ENCODE measurements around the gene PNMA1. TPM values are rescaled to one million over a fixed set of nuclear protein-coding genes. Genes with fewer than 3 reads are reported as not detected.

The PNMA1 gene
- total and polyA plus RNA-seq, 2 of the 13 experiments (the other 11 are each of a cell fraction or from before 2014, with no cell fraction given): 7.0 to 8.3 TPM

DNA sequence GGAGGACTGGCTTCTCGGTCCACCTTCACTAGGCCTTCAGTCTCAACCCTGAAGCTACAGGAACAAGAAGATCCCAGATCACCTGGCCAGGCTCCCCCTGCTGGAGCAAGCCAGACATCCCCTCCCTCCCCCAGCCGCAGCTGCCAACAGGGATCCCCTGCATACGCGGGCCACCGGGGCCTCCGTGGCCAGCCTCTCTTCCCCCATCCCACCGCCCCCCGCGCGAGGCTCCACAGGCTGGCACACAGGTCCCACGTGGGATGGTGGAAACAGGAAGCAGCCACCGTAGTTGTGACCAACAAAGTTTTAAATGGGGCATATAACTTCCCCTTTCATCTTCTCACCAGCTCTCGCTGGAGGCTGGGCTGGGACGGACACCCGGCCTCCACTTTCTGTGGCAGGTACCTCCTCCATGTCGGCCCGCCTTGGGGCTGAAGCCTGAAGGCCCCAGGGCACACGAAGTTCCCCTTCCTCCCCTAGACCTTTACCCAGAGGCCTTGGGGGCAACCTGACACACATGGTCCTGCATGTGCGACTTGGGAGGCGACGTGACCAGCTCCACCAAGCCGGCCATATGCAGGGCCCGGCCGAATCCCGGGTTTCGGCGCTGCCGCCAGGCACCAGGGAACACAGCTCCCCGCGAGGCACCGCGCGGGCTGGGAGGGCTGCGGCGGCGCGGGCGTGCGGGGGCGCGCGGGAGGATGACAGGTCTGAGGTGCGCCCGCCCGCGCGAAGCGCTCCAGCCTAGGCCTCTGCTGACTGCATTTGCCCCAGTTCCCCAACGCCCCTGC lies 44.4 kb upstream of the PNMA1 start (continued):
- no peak for TF ChIP-seq ZSCAN5A (CRISPR knock-in tag; IDR thresholded peaks at IDR 0.05; ENCODE audit: borderline replicate concordance)
- no peak for TF ChIP-seq ZNF552 (CRISPR knock-in tag; IDR thresholded peaks at IDR 0.05; ENCODE audit: borderline replicate concordance)
- 0 out of 2 replicates have a peak, but pooled peaks have one; percentile 32 for TF ChIP-seq MLX (CRISPR knock-in tag; IDR thresholded peaks at IDR 0.05)
- TF ChIP-seq ZNF44 (CRISPR knock-in tag; IDR thresholded peaks at IDR 0.05): no peak
- TF ChIP-seq SMC3 (IDR thresholded peaks at IDR 0.05; ENCODE audit: low read length): peak; percentile 55
- TF ChIP-seq, protein P1, sequence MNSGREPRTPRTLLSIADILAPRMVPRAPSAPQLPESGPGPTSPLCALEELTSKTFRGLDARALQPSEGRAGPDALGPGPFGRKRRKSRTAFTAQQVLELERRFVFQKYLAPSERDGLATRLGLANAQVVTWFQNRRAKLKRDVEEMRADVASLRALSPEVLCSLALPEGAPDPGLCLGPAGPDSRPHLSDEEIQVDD (CRISPR knock-in tag; IDR thresholded peaks at IDR 0.05; ENCODE audit: borderline replicate concordance): no peak
- TF ChIP-seq GTF3A (CRISPR knock-in tag; conservative IDR thresholded peaks at IDR 0.05): no peak
- no peak for TF ChIP-seq GLMP (CRISPR knock-in tag; IDR thresholded peaks at IDR 0.05; ENCODE audit: borderline replicate concordance)
- no peak for TF ChIP-seq ZGPAT (CRISPR knock-in tag; IDR thresholded peaks at IDR 0.05)
- TF ChIP-seq, protein P2, sequence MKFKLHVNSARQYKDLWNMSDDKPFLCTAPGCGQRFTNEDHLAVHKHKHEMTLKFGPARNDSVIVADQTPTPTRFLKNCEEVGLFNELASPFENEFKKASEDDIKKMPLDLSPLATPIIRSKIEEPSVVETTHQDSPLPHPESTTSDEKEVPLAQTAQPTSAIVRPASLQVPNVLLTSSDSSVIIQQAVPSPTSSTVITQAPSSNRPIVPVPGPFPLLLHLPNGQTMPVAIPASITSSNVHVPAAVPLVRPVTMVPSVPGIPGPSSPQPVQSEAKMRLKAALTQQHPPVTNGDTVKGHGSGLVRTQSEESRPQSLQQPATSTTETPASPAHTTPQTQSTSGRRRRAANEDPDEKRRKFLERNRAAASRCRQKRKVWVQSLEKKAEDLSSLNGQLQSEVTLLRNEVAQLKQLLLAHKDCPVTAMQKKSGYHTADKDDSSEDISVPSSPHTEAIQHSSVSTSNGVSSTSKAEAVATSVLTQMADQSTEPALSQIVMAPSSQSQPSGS (CRISPR knock-in tag; IDR thresholded peaks at IDR 0.05): no peak
- no peak for TF ChIP-seq ZNF337 (CRISPR knock-in tag; IDR thresholded peaks at IDR 0.05; ENCODE audit: borderline replicate concordance, low read depth)
- no peak for TF ChIP-seq STAT5B (CRISPR knock-in tag; IDR thresholded peaks at IDR 0.05)
- TF ChIP-seq, protein P3, sequence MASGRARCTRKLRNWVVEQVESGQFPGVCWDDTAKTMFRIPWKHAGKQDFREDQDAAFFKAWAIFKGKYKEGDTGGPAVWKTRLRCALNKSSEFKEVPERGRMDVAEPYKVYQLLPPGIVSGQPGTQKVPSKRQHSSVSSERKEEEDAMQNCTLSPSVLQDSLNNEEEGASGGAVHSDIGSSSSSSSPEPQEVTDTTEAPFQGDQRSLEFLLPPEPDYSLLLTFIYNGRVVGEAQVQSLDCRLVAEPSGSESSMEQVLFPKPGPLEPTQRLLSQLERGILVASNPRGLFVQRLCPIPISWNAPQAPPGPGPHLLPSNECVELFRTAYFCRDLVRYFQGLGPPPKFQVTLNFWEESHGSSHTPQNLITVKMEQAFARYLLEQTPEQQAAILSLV (CRISPR knock-in tag; IDR thresholded peaks at IDR 0.05; ENCODE audit: borderline replicate concordance): peak; percentile 23; the same call in 1 of the 2 replicates
- TF ChIP-seq ZSCAN21 (CRISPR knock-in tag; IDR thresholded peaks at IDR 0.05; ENCODE audit: borderline replicate concordance): no peak
- TF ChIP-seq ZNF326 (CRISPR knock-in tag; IDR thresholded peaks at IDR 0.05; ENCODE audit: borderline replicate concordance): no peak
- no peak for TF ChIP-seq ATM (IDR thresholded peaks at IDR 0.05; ENCODE audit: borderline replicate concordance)
- TF ChIP-seq THAP8 (CRISPR knock-in tag; IDR thresholded peaks at IDR 0.05; ENCODE audit: borderline replicate concordance): 0 out of 2 replicates have a peak, but pooled peaks have one; percentile 69
- no peak for TF ChIP-seq ZNF746 (CRISPR knock-in tag; IDR thresholded peaks at IDR 0.05)
- TF ChIP-seq ZNF274 (CRISPR knock-in tag; IDR thresholded peaks at IDR 0.05): peak; percentile 53; the same call in 1 of the 2 replicates

Measured in HepG2 (cell line).